HG02943 (cell line): ENCODE measurements around the gene SLX1B.
"Not testable (repeated sequence)": the region's sequence is repeated elsewhere in the genome, so short reads cannot be mapped to it uniquely, and the experiment has no call there.

Source experiments
- ATAC-seq: cut with Tn5 transposase; IDR thresholded peaks from one replicate; pipeline ENCODE4 v1.9.1; 2021; ENCODE audit warnings: mild to moderate bottlenecking, low read depth, moderate library complexity; ENCODE audit not compliant: unreplicated experiment

SLX1B gene

GRCh38 chr16:29454269-29454668 lies at the start of gene SLX1B, which contains the start of gene BOLA2:
Gene SLX1B (plus strand): TSS chr16:29454533.
Gene BOLA2 (minus strand): TSS chr16:29454351. CDS start chr16:29454253, 98 bp downstream.
- ATAC-seq: peak; percentile 80

GRCh38 chr16:29405249-29405648 lies 49.1 kb upstream of the SLX1B start:
- ATAC-seq: not testable (repeated sequence)

GRCh38 chr16:29423587-29423986 lies 30.7 kb upstream of the SLX1B start:
- ATAC-seq: not testable (repeated sequence)

GRCh38 chr16:29425390-29425789 lies 28.9 kb upstream of the SLX1B start:
- ATAC-seq: not testable (repeated sequence)

GRCh38 chr16:29453754-29454153 lies 579 bp upstream of the SLX1B start:
- peak; percentile 3 for ATAC-seq

GRCh38 chr16:29454828-29455227 lies 495 bp downstream of the SLX1B start:
- peak; percentile 57 for ATAC-seq

GRCh38 chr16:29457660-29458059 lies 3.3 kb downstream of the SLX1B start:
- ATAC-seq: not testable (repeated sequence)

- ATAC-seq: not testable (repeated sequence)
These were observed 5.6 kb downstream of the SLX1B start, which contains the start of gene SULT1A4 for GRCh38 chr16:29459706-29460646. Gene SULT1A4 (plus strand): TSS chr16:29459913. CDS start chr16:29461386, 1,473 bp downstream.

- ATAC-seq: not testable (repeated sequence)
These were observed 6.3 kb downstream of the SLX1B start for GRCh38 chr16:29460647-29461030.

GRCh38 chr16:29465985-29466824 lies 11.9 kb downstream of the SLX1B start:
- not testable (repeated sequence) for ATAC-seq

- ATAC-seq: not testable (repeated sequence)
These were observed 12.6 kb downstream of the SLX1B start for GRCh38 chr16:29466904-29467303.

GRCh38 chr16:29467654-29468366 lies 13.5 kb downstream of the SLX1B start:
- ATAC-seq: not testable (repeated sequence)

GRCh38 chr16:29469660-29470059 lies 15.3 kb downstream of the SLX1B start:
- not testable (repeated sequence) for ATAC-seq

- not testable (repeated sequence) for ATAC-seq
These were observed 17.7 kb downstream of the SLX1B start for GRCh38 chr16:29472065-29472464.

- ATAC-seq: not testable (repeated sequence)
These were observed 27.9 kb downstream of the SLX1B start for GRCh38 chr16:29482276-29482675.

- not testable (repeated sequence) for ATAC-seq
These were observed 52.0 kb downstream of the SLX1B start, which contains the start of gene NPIPB12 for GRCh38 chr16:29506308-29506707. Gene NPIPB12 (minus strand): TSS chr16:29506408.
